ENCODE results near the gene JPH2.

DNA sequence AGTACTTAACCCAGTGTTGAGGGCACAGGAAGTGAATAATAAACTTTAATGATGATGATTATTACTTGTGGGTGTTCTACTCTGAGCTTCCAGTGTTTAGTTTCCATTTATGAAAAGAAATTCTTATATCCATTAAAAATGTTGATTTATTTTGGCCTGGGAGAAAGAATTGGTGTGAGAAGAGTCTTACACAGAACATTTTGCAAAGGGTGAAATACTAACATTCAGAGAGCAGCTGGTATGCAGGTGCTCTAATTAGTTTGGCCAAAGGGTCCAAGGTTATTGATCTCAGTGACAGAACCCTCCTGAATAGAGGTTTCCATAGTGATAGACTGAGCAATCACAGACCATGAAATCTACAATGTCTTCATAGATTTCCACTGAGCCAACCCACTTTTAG, 19.1 kb upstream of the JPH2 start:
- no peak for TF ChIP-seq EZH2 (IDR thresholded peaks at IDR 0.05; ENCODE audit: insufficient read depth, low read length)
- TF ChIP-seq, protein P1, sequence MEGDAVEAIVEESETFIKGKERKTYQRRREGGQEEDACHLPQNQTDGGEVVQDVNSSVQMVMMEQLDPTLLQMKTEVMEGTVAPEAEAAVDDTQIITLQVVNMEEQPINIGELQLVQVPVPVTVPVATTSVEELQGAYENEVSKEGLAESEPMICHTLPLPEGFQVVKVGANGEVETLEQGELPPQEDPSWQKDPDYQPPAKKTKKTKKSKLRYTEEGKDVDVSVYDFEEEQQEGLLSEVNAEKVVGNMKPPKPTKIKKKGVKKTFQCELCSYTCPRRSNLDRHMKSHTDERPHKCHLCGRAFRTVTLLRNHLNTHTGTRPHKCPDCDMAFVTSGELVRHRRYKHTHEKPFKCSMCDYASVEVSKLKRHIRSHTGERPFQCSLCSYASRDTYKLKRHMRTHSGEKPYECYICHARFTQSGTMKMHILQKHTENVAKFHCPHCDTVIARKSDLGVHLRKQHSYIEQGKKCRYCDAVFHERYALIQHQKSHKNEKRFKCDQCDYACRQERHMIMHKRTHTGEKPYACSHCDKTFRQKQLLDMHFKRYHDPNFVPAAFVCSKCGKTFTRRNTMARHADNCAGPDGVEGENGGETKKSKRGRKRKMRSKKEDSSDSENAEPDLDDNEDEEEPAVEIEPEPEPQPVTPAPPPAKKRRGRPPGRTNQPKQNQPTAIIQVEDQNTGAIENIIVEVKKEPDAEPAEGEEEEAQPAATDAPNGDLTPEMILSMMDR (IDR thresholded peaks at IDR 0.05; ENCODE audit: insufficient read depth, low read depth, low read length) = no peak
